Endodermal cell (in vitro differentiated cells): ENCODE measurements around the gene PDILT. TPM values are rescaled to one million over a fixed set of nuclear protein-coding genes. Genes with fewer than 3 reads are reported as not detected.
"Not testable (repeated sequence)": the region's sequence is repeated elsewhere in the genome, so short reads cannot be mapped to it uniquely, and the experiment has no call there.

ENCODE experiments used
- DNase-seq: peaks from one replicate; pipeline ENCODE4 v3.0.0-alpha.2; 2017
- H3K27ac ChIP-seq: 2 replicates; pipeline ENCODE4 v1.5.1; 2013; ENCODE audit warnings: mild to moderate bottlenecking, low read depth, low read length, moderate library complexity
- H3K27me3 ChIP-seq: 2 replicates; pipeline ENCODE4 v1.6.1; 2013; ENCODE audit warnings: mild to moderate bottlenecking, low read length, moderate library complexity; ENCODE audit not compliant: insufficient read depth, control insufficient read depth, poor library complexity, severe bottlenecking
- H3K36me3 ChIP-seq: 2 replicates; pipeline ENCODE4 v1.7.0; 2013; ENCODE audit warnings: mild to moderate bottlenecking, low read length, moderate library complexity; ENCODE audit not compliant: control insufficient read depth, insufficient read depth
- H3K4me1 ChIP-seq: one replicate; pipeline ENCODE4 v1.7.0; 2013; ENCODE audit warnings: low read length; ENCODE audit not compliant: control insufficient read depth, insufficient read depth
- H3K4me3 ChIP-seq: 2 replicates; pipeline ENCODE4 v1.5.1; 2013; ENCODE audit warnings: mild to moderate bottlenecking, low read length, moderate library complexity
- H3K9ac ChIP-seq: 2 replicates; pipeline ENCODE4 v1.6.1; 2013; ENCODE audit warnings: mild to moderate bottlenecking, low read length, moderate library complexity; ENCODE audit not compliant: poor library complexity, severe bottlenecking; ENCODE audit errors: extremely low read depth
- H3K9me3 ChIP-seq: 2 replicates; pipeline ENCODE4 v1.6.1; 2013; ENCODE audit warnings: mild to moderate bottlenecking, low read length, moderate library complexity; ENCODE audit not compliant: control insufficient read depth
- H3K27ac Mint-ChIP-seq: 2 replicates; pipeline ENCODE4 v1.8.0; 2020; ENCODE audit warnings: mixed read lengths
- H3K27me3 Mint-ChIP-seq: 2 replicates; pipeline ENCODE4 v1.8.0; 2021; ENCODE audit warnings: mild to moderate bottlenecking, mixed read lengths; ENCODE audit not compliant: insufficient read depth
- H3K36me3 Mint-ChIP-seq: 2 replicates; pipeline ENCODE4 v1.8.0; 2020; ENCODE audit warnings: low read depth, mixed read lengths
- H3K4me1 Mint-ChIP-seq: 2 replicates; pipeline ENCODE4 v1.8.0; 2020; ENCODE audit warnings: mixed read lengths
- H3K4me3 Mint-ChIP-seq: 2 replicates; pipeline ENCODE4 v1.8.0; 2020; ENCODE audit warnings: mild to moderate bottlenecking, moderate library complexity, mixed read lengths
- H3K9me3 Mint-ChIP-seq: 2 replicates; pipeline ENCODE4 v1.8.0; 2020; ENCODE audit warnings: mild to moderate bottlenecking, mixed read lengths
- CTCF ChIP-seq: fragments of 200-600 bp; sonication (generic); conservative IDR thresholded peaks from 2 replicates; pipeline ENCODE4 v1.5.0; 2021; ENCODE audit warnings: antibody characterized with exemption, mild to moderate bottlenecking
- WGBS, 2 experiments: methylation state at CpG; one replicate each; pipeline versions ENCODE4 v1.1.5 to v1.1.7; 2013; ENCODE audit warnings: missing lambda C conversion rate in 2 of 2, mixed read lengths in 1 of 2; ENCODE audit not compliant: insufficient coverage in 1 of 2, insufficient read length in 1 of 2; 5-methylcytosine and 5-hydroxymethylcytosine counted together
- total RNA-seq, 2 donors: library from RNA; stranded (reverse); fragmentation: NEBNext Ultra II Directional in 1 of 2; extraction: Animal tissue kit (Norgen Biotek cat#: 25700) in 1 of 2; gene quantifications; 2 replicates in 1 of 2; 3 replicates in 1 of 2; pipeline ENCODE4 v1.2.1, GENCODE V29; 2021

PDILT gene
- total RNA-seq, 2 donors from 2014 or later, result not detected

DNA sequence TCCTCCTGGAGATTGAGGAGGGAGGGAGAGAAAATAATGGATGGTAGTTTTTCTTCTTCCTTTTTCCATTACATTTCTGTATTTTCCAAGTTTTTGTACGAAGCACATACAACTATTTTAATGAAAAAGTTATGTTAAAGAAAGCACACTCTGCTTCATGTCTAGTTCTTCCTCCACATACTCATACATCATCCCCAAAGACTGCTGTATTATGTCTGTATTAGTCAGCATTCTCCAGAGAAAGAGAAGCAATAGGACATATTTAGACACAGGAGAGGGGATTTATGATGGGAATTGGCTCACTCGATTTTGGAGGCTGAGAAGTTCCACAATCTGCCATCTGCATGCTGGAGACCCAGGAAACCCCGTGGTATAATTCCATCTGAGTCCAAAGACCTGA is 36.7 kb upstream of the PDILT start:
- Mint-ChIP-seq H3K27ac (no peak overlapping the region), H3K4me3 (no peak overlapping the region)
- H3K27ac ChIP-seq, result no peak overlapping the region

GRCh38 chr16:20440731-20441130 is 36.2 kb upstream of the PDILT start:
- H3K9ac ChIP-seq, H3K27ac Mint-ChIP-seq, H3K4me1 ChIP-seq, H3K4me3 Mint-ChIP-seq, H3K9me3 ChIP-seq, H3K36me3 ChIP-seq, H3K36me3 Mint-ChIP-seq, DNase-seq, H3K4me1 Mint-ChIP-seq, H3K27me3 ChIP-seq, H3K9me3 Mint-ChIP-seq, H3K27me3 Mint-ChIP-seq, H3K27ac ChIP-seq, H3K4me3 ChIP-seq: not testable (repeated sequence)
- WGBS, 2 experiments, result 86% methylated on average over 1 of the region's 1 CpG; no CpG with 5 or more reads in 1 of the 2 experiments

More for the DNA sequence above, 36.7 kb upstream of the PDILT start:
- no peak for DNase-seq
- no peak for TF ChIP-seq CTCF
- Histone ChIP-seq H3K4me1 (no peaks in the 10 kb centered on the region), H3K4me3 (no peak overlapping the region), H3K9ac (no peak overlapping the region), H3K27me3 (no peaks in the 10 kb centered on the region), H3K36me3 (no peaks in the 10 kb centered on the region), H3K9me3 (no peaks in the 10 kb centered on the region)
- no peaks in the 10 kb centered on the region for H3K4me1 Mint-ChIP-seq
- H3K9me3 Mint-ChIP-seq, result no peaks in the 10 kb centered on the region
- WGBS, 2 experiments, result 79 to 89% methylated on average over 2 of the region's 3 CpGs
- H3K36me3 Mint-ChIP-seq, result no peaks in the 10 kb centered on the region
- H3K27me3 Mint-ChIP-seq, result no peaks in the 10 kb centered on the region

GRCh38 chr16:20439820-20440231 is 35.3 kb upstream of the PDILT start:
- H3K4me1 ChIP-seq, H3K4me3 ChIP-seq, H3K36me3 ChIP-seq, H3K9ac ChIP-seq, H3K9me3 Mint-ChIP-seq, H3K27ac ChIP-seq, H3K9me3 ChIP-seq, H3K4me3 Mint-ChIP-seq, H3K27ac Mint-ChIP-seq, H3K4me1 Mint-ChIP-seq, H3K36me3 Mint-ChIP-seq, DNase-seq, H3K27me3 ChIP-seq, H3K27me3 Mint-ChIP-seq: not testable (repeated sequence)
- WGBS, 2 experiments, result 79% methylated on average over 3 of the region's 3 CpGs; no CpG with 5 or more reads in 1 of the 2 experiments

DNA sequence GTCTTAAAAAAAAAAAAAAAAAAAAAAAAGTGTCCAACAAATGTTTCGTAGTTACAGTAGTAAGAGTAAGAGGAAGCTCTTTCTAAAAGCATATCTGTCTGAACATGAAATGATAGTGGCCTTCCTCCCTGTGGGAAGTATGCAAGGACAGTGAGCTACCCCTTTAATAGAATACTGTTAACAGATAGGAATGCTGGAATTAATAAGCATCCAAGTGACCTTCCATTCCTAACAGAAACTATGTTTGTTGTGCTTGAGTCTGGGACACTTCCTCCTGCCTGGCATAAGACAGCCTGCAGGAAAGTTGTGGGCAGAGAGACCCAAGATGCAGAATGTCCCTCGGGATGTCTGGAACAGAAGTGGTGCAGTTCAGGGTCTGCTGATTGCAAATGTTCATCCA is 34.4 kb upstream of the PDILT start:
- WGBS, 2 experiments, result 86% methylated on average over 1 of the region's 2 CpGs; no CpG with 5 or more reads in 1 of the 2 experiments
- not testable (repeated sequence) for H3K27ac Mint-ChIP-seq, H3K4me3 Mint-ChIP-seq, H3K27me3 Mint-ChIP-seq, H3K9me3 ChIP-seq, H3K27me3 ChIP-seq, H3K9ac ChIP-seq, DNase-seq, H3K27ac ChIP-seq, H3K36me3 Mint-ChIP-seq, H3K9me3 Mint-ChIP-seq, H3K4me1 Mint-ChIP-seq, H3K36me3 ChIP-seq, H3K4me1 ChIP-seq, H3K4me3 ChIP-seq
